ENCODE data around the gene FEM1B. TPM values are rescaled to one million over a fixed set of nuclear protein-coding genes. Genes with fewer than 3 reads are reported as not detected.

The FEM1B gene
- total RNA-seq, 1 experiment from 2014 or later: 23.6 TPM

Other genes starting within 250 kb of the FEM1B start
- gene PIAS1, start 223.4 kb upstream of the FEM1B start, total RNA-seq (2014; rRNA removed; shearing (Covaris generic)): 24.8 and 42.1 TPM in 2 replicates
- gene CALML4, start 72.4 kb upstream of the FEM1B start, total RNA-seq (2014; rRNA removed; shearing (Covaris generic)): 118 and 129 TPM in 2 replicates
- 113 and 122 TPM in 2 replicates for gene CLN6, start 48.0 kb upstream of the FEM1B start, total RNA-seq (2014; rRNA removed; shearing (Covaris generic))
- gene ITGA11, start 154.4 kb downstream of the FEM1B start, total RNA-seq (2014; rRNA removed; shearing (Covaris generic)): not detected in 2 replicates